Peyer's patch (tissue), 4 donors: ENCODE results near the gene THADA. TPM values are rescaled to one million over a fixed set of nuclear protein-coding genes. Genes with fewer than 3 reads are reported as not detected.
A peak's percentile ranks its signal among the peaks of the same experiment; 100 is the strongest.
"Not testable (repeated sequence)": the region's sequence is repeated elsewhere in the genome, so short reads cannot be mapped to it uniquely, and the experiment has no call there.

Experiments used
- DNase-seq, 3 donors: peaks; one replicate each; pipeline ENCODE4 v3.0.0-alpha.2; 2017 to 2019
- H3K27ac ChIP-seq, 4 donors: fragments of 200-600 bp; sonication (generic); one replicate each; pipeline ENCODE4 v1.5.1; 2016 to 2019
- H3K27me3 ChIP-seq, 2 donors: fragments of 200-600 bp; sonication (generic); one replicate each; pipeline ENCODE4 v1.5.1; 2019
- H3K36me3 ChIP-seq, 3 donors: fragments of 200-600 bp; sonication (generic); one replicate each; pipeline ENCODE4 v1.5.1; 2016 to 2019
- H3K4me1 ChIP-seq, 4 donors: fragments of 200-600 bp; sonication (generic); one replicate each; pipeline ENCODE4 v1.5.1; 2016 to 2019
- H3K4me3 ChIP-seq, 4 donors: fragments of 200-600 bp; sonication (generic); 1 replicate in 3 of 4; 2 replicates in 1 of 4; pipeline ENCODE4 v1.5.1; 2016 to 2019; ENCODE audit warnings: mild to moderate bottlenecking in 1 of 4
- H3K9me3 ChIP-seq, 4 donors: fragments of 200-600 bp; sonication (generic); one replicate each; pipeline ENCODE4 v1.5.1; 2016 to 2019; ENCODE audit warnings: mild to moderate bottlenecking in 1 of 4
- CTCF ChIP-seq, 6 experiments: fragments of 450-650 bp in 4 of 6; fragments of 200-600 bp in 2 of 6; sonication (generic) in 1 of 6; IDR thresholded peaks; one replicate each; pipeline ENCODE4 v1.5.1; 2017 to 2019; ENCODE audit warnings: antibody characterized with exemption in 6 of 6, mild to moderate bottlenecking in 3 of 6, moderate library complexity in 1 of 6
- POLR2A ChIP-seq, 2 donors: fragments of 450-650 bp; IDR thresholded peaks; one replicate each; pipeline ENCODE4 v1.5.1; 2017; ENCODE audit warnings: antibody characterized with exemption in 2 of 2, mild to moderate bottlenecking in 2 of 2, moderate library complexity in 2 of 2
- total RNA-seq, 4 donors: library from RNA; depleted of rRNA; stranded (reverse); fragments of >200 nt; gene quantifications; one replicate each; pipeline ENCODE4 v1.1.0, GENCODE V29; 2016

Gene THADA
- total RNA-seq, 4 donors from 2014 or later = 19.3 to 76.7 (median 26.3) TPM

GRCh38 chr2:43534569-43534968 is 61.3 kb downstream of the THADA start:
- Histone ChIP-seq H3K27me3 (no peaks in the 10 kb centered on the region), H3K4me1 (peaks cover 0 to 6% (median 1%) of the 10 kb centered on the region in 4 donors), H3K9me3 (no peaks in the 10 kb centered on the region), H3K36me3 (no peaks in the 10 kb centered on the region), H3K27ac (no peak overlapping the region), H3K4me3 (no peak overlapping the region)
- no peak for DNase-seq
- no peak for TF ChIP-seq CTCF (IDR thresholded peaks at IDR 0.05)
- no peak for TF ChIP-seq POLR2A (IDR thresholded peaks at IDR 0.05)

GRCh38 chr2:43532572-43532971 is 63.3 kb downstream of the THADA start:
- DNase-seq, H3K36me3 ChIP-seq, H3K4me3 ChIP-seq, H3K27me3 ChIP-seq, H3K4me1 ChIP-seq, H3K27ac ChIP-seq, H3K9me3 ChIP-seq: not testable (repeated sequence)

GRCh38 chr2:43531251-43531650 is 64.6 kb downstream of the THADA start:
- no peaks in the 10 kb centered on the region for H3K9me3 ChIP-seq
- no peaks in the 10 kb centered on the region for H3K4me1 ChIP-seq
- TF ChIP-seq POLR2A (IDR thresholded peaks at IDR 0.05) (no peak), CTCF (IDR thresholded peaks at IDR 0.05) (no peak)
- H3K27me3 ChIP-seq = no peaks in the 10 kb centered on the region
- peak overlapping the region in 1 of 4 donors; percentile 40 for H3K27ac ChIP-seq
- no peak for DNase-seq
- no peak overlapping the region for H3K4me3 ChIP-seq
- no peaks in the 10 kb centered on the region for H3K36me3 ChIP-seq

- Histone ChIP-seq H3K36me3 (no peaks in the 10 kb centered on the region), H3K27me3 (no peaks in the 10 kb centered on the region), H3K4me1 (no peaks in the 10 kb centered on the region), H3K9me3 (no peaks in the 10 kb centered on the region), H3K4me3 (no peak overlapping the region), H3K27ac (peak overlapping the region in 1 of 4 donors; percentile 60)
- DNase-seq = no peak
- TF ChIP-seq CTCF (IDR thresholded peaks at IDR 0.05) = no peak
- TF ChIP-seq POLR2A (IDR thresholded peaks at IDR 0.05) = no peak
Measured at GRCh38 chr2:43526994-43527393, 68.8 kb downstream of the THADA start.

- Histone ChIP-seq H3K27ac (peak overlapping the region; percentile 8 to 68 (median 46)), H3K9me3 (no peaks in the 10 kb centered on the region), H3K27me3 (no peaks in the 10 kb centered on the region), H3K4me3 (no peak overlapping the region), H3K36me3 (no peaks in the 10 kb centered on the region), H3K4me1 (no peaks in the 10 kb centered on the region)
- TF ChIP-seq POLR2A (IDR thresholded peaks at IDR 0.05) (no peak), CTCF (IDR thresholded peaks at IDR 0.05) (no peak)
- no peak for DNase-seq
Measured at GRCh38 chr2:43525506-43525905, 70.3 kb downstream of the THADA start.

GRCh38 chr2:43524177-43524965 is 71.5 kb downstream of the THADA start:
- Histone ChIP-seq H3K9me3 (no peaks in the 10 kb centered on the region), H3K36me3 (no peaks in the 10 kb centered on the region), H3K4me1 (peaks cover 0 to 9% (median 0%) of the 10 kb centered on the region in 4 donors), H3K27ac (peak overlapping the region in 3 of 4 donors; percentile 33 to 68 (median 60)), H3K27me3 (no peaks in the 10 kb centered on the region), H3K4me3 (no peak overlapping the region)
- TF ChIP-seq POLR2A (IDR thresholded peaks at IDR 0.05) (no peak), CTCF (IDR thresholded peaks at IDR 0.05) (peak in 5 of 6 experiments; percentile 38 to 50 (median 44))
- DNase-seq = no peak
